ENCODE results near the gene MYG1.

MYG1 gene, protein sequence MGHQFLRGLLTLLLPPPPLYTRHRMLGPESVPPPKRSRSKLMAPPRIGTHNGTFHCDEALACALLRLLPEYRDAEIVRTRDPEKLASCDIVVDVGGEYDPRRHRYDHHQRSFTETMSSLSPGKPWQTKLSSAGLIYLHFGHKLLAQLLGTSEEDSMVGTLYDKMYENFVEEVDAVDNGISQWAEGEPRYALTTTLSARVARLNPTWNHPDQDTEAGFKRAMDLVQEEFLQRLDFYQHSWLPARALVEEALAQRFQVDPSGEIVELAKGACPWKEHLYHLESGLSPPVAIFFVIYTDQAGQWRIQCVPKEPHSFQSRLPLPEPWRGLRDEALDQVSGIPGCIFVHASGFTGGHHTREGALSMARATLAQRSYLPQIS

DNA sequence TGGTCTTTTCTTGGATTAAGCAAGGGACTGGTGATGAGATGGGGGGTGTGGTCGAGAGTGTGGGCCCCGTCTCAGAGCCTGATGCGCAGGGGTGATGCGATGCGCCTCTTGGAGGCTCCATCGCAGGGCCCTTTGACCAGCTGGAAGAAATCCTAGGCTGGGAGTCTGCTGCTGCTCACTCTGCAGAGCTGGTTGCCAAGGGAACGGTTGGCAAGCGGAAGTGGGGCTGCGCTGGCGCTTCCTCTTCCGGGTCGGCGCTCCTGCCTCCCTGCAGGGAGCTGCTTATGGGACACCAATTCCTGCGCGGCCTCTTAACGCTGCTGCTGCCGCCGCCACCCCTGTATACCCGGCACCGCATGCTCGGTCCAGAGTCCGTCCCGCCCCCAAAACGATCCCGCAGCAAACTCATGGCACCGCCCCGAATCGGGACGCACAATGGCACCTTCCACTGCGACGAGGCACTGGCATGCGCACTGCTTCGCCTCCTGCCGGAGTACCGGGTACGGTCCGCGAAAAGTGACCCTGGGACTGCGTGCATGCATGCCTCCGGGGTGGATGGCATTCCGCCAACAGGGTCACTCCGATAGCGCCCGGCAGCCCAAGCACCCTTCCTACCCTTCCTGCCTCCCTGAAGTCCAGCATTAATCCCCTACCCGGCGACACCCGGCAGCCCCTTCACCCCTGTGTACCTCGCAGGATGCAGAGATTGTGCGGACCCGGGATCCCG, at the start of gene MYG1:
MYG1 (plus strand) TSS at position 242 of the 727 bp plus-strand sequence; CDS start at position 285, 43 bp downstream.
- DNase-seq: peak; percentile 89 to 93

DNA sequence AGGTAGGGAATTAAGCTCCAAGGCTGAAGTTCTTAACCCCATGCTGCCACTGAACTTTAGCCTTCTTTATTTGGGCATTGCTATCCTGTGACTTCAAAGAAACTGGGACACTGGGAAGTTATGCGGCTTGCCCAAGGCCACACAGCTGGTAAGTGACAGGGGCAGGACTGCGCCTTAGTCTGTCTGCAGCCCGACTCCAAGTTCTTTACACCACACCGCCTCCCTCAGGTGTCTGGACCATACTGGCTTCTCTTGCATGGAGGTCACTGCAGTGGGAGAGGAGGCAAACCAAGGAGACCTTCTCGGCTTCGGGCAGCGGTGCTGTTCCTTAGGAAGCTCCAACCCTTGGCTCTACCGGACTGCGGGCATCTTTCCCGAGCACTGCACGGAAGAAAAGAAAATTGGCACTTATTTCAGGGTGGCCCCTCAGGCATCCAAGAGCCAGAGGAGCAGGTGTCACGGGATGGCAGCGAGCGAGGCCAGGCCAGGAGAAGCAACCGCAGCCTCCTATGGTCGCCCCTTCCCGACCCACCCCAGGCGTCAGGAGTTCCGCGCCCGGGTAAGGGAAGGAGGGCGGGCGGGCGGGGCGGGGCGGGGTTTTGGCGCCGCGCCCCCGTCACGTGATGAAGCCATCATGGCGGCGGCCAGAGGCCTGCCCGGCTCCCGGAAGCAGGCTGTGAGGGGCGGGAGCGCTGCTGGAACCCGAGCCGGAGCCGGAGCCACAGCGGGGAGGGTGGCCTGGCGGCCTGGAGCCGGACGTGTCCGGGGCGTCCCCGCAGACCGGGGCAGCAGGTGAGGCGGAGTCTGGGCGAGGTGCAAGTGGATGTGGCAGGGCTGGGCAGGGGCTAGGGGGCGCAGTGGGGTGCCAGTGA, 47.8 kb upstream of the MYG1 start:
- DNase-seq: peak; percentile 70 to 76

DNA sequence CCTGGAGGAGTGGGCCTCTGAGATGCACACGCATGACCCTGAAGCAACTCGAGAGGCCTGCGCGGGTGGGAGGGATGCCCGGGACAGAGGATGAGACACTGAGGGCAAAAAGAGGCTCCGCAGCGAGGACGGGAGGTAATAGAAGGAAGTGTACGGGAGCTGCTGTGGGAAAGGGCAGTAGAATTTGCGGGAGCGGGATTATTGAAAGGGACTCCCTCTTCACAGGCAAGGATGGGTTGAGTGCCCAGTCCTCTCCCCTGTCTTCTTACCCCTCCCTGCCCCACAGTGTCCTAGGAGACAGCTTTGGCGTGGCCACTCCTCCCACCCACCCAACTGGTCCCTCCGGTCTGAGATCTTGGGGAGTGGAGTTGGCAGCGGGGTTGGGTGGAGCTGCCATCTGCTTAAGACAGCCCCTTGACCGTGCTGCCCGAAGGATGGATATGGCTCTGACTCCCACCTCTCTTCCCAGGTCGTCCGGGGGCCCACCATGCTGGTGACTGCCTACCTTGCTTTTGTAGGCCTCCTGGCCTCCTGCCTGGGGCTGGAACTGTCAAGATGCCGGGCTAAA, 47.1 kb upstream of the MYG1 start:
- DNase-seq: no peak

DNA sequence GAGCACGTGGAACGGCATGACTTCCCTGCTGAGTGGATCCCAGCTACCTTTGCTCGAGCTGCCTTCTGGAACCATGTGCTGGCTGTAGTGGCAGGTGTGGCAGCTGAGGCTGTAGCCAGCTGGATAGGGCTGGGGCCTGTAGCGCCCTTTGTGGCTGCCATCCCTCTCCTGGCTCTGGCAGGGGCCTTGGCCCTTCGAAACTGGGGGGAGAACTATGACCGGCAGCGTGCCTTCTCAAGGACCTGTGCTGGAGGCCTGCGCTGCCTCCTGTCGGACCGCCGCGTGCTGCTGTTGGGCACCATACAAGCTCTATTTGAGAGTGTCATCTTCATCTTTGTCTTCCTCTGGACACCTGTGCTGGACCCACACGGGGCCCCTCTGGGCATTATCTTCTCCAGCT, 46.2 kb upstream of the MYG1 start:
- DNase-seq: no peak

DNA sequence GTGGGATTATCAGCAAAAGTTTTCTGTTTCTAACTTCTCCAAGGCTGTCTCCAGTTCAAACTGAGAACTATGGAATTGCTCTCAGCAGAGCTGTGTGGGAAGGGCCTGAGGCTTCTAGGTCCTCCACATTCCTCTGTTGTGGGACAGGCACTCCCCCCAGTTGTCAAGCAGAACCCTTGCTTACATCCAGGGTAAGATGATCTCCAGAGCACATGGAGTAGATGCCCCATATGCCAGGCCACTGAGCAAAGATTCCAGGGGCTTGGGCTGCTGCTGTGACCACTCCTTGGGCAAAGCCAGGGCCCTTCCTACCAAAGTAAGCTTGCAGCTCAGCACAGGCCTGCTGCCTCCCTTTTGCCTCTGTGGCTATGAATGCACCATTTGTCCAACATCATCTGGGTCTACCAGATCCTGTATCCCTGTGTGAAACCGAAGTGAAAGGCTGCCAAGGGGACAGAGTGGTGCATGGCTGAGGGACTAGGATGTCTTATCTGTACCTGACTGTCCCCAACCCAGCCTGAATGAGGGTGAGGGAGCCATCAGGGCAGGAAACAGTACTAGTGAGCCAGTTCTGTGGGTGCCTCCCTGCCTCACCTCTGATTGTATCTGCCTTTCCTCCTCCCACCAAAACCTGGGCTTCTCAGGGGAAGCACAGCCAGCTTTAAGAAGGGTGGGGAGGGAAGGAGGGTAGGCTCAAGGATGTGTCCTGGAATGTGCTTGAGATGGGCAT, 44.5 kb upstream of the MYG1 start:
- DNase-seq: no peak

GRCh38 chr12:53255996-53256395, 43.5 kb upstream of the MYG1 start:
- DNase-seq: no peak

GRCh38 chr12:53258541-53259539, 40.7 kb upstream of the MYG1 start:
- DNase-seq: no peak

DNA sequence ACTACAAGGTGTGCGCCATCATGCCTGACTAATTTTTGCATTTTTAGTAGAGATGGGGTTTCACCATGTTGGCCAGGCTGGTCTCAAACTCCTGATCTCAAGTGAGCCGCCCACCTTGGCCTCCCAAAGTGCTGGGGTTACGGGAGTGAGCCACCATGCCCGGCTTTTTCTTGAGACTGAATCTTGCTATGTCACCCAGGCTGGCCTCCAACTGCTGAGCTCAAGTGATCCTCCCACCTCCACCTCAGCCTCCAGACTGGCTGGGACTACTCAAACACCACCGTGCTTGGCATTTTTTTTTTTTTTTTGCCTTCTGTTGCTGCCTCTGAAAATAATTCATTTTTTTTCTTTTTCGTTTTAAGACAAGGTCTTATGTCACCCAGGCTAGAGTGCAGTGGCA, 39.6 kb upstream of the MYG1 start:
- no peak for DNase-seq

- DNase-seq: no peak
Observed at GRCh38 chr12:53265783-53266182, 33.7 kb upstream of the MYG1 start.

GRCh38 chr12:53267306-53267998, 32.0 kb upstream of the MYG1 start:
- DNase-seq: no peak

DNA sequence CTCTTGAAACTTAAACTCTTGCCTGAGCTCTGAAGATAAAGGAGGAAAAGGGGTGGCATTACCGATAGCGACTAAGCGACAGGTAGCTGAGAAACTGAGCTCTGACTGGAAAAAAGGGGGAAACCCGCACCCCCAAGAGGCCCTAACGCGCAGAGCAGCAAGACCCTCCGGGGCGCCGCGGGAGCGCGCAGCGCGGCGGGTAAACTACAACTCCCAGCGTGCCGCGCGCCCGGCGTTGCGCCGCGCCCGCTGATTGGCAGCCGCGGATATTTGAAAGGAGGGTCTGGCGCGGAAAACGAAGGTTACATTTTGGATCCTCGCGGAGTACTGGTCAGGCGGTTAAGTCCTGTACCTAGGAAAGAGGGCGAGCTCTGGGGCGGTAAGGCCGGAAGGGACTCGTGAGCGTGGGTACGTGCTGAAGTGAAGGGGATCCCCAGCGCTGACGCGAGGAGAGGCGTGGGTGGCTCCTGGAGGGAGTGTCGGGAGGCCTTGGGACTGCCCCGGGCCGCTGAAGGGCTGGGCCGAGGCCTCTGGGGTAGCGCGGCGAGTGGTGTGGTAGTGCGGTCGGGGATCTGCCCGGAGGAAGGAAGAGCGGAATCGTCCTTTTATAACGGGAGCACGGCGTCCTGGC, 31.4 kb upstream of the MYG1 start, which contains the start of gene ESPL1:
ESPL1 (plus strand) TSS at position 301 of the 631 bp plus-strand sequence. CDS start 468 bp downstream, outside the sequence.
- peak; percentile 48 to 72 for DNase-seq

DNA sequence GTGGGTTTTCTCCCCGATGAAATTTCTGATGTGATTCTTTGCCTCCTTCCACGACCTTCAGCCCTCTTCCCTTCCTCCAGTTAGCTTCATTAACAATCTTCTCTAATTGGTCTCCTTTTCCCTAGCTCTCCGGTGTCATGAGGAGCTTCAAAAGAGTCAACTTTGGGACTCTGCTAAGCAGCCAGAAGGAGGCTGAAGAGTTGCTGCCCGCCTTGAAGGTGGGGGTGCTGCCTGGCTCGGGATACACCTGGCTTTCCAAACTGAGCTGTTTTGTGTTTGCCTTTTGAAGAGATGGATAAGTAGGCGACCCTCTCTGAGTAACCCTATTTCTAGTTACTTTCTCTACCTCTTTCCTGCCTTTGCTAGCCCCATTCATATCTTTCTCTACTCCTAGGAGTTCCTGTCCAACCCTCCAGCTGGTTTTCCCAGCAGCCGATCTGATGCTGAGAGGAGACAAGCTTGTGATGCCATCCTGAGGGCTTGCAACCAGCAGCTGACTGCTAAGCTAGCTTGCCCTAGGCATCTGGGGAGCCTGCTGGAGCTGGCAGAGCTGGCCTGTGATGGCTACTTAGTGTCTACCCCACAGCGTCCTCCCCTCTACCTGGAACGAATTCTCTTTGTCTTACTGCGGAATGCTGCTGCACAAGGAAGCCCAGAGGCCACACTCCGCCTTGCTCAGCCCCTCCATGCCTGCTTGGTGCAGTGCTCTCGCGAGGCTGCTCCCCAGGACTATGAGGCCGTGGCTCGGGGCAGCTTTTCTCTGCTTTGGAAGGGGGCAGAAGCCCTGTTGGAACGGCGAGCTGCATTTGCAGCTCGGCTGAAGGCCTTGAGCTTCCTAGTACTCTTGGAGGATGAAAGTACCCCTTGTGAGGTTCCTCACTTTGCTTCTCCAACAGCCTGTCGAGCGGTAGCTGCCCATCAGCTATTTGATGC, 30.6 kb upstream of the MYG1 start:
- DNase-seq: no peak

- no peak for DNase-seq
Observed at GRCh38 chr12:53274445-53274844, 25.1 kb upstream of the MYG1 start.

- DNase-seq: no peak
Observed at GRCh38 chr12:53276511-53276910, 23.0 kb upstream of the MYG1 start.

DNA sequence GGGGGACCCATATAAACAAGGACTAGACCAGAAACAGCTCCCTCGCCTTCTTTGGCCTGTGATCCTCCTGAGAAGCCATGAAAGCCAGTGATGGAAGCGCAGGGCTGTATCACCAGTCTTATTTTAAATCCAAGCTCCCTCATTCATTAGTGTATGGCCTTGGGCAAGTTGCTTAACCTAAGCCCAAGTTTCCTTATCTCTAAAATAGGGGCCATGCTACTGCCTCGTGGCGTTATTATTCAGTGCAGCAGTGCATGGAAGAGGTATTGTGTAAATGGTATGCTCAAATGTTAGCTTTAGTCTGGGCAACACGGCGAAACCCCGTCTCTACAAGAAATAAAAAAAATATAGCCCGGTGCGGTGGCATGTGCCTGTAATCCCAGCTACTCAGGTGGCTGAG, 21.5 kb upstream of the MYG1 start:
- DNase-seq: no peak

- no peak for DNase-seq
Observed at GRCh38 chr12:53279283-53279869, 20.1 kb upstream of the MYG1 start.

DNA sequence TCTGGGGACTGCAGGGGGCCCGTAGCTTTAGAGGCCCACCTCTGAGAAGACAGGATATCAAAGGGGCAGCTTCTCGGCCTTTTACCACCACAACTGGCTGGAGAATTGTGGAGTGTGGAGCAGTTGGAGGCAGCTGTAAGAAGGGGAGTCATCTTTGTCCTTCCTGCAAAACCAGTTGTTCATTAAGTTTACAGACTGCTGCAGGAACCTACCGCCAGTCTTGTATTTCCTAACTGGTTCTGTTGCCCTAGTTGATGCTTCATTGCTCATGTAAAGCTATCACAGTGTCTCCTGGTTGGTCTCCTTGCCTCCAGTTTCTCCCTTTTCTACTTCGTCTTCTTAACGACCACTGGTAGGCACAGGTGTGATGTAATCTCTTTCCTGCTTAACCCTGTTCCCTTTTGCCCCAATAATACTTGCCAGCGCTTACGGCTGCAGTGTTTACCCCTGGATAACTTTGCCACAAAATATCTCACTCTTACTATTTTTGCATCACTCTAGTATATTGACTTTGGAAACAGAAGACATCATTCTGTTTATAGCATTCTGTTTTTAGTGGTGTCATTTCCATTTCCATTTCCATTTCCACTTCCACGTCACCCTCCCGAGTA, 19.5 kb upstream of the MYG1 start:
- DNase-seq: no peak

GRCh38 chr12:53286448-53286847, 13.0 kb upstream of the MYG1 start:
- no peak for DNase-seq

Data from SHP77 (cell line).